Transverse colon (tissue), 4 donors: Measurements from ENCODE around the gene POLRMT. TPM values are rescaled to one million over a fixed set of nuclear protein-coding genes. Genes with fewer than 3 reads are reported as not detected.

Experiments
- DNase-seq: peaks from one replicate; pipeline ENCODE4 v3.0.0-alpha.2; 2019
- H3K27ac ChIP-seq, 4 donors: fragments of 200-600 bp; sonication (generic); 2 replicates each; pipeline ENCODE4 v1.5.1; 2016 to 2018; ENCODE audit warnings: inconsistent platforms in 4 of 4
- H3K27me3 ChIP-seq: fragments of 200-600 bp; sonication (generic); 2 replicates; pipeline ENCODE4 v1.5.1; 2017; ENCODE audit warnings: inconsistent platforms
- H3K36me3 ChIP-seq, 4 donors: fragments of 200-600 bp; sonication (generic); 2 replicates each; pipeline ENCODE4 v1.5.1; 2017 to 2019; ENCODE audit warnings: inconsistent platforms in 4 of 4
- H3K4me1 ChIP-seq, 4 donors: fragments of 200-600 bp; sonication (generic); 2 replicates each; pipeline ENCODE4 v1.5.1; 2017 to 2020; ENCODE audit warnings: inconsistent platforms in 4 of 4
- H3K4me3 ChIP-seq, 4 donors: fragments of 200-600 bp; sonication (generic); 1 replicate in 1 of 4; 2 replicates in 3 of 4; pipeline versions ENCODE4 v1.5.1 to v1.6.1; 2017 to 2019; ENCODE audit warnings: inconsistent platforms in 4 of 4
- H3K9me3 ChIP-seq, 2 donors: fragments of 200-600 bp; sonication (generic); 2 replicates each; pipeline ENCODE4 v1.5.1; 2017 to 2019; ENCODE audit warnings: inconsistent platforms in 2 of 2
- CTCF ChIP-seq, 5 experiments: fragments of 200-600 bp in 3 of 5; fragments of 450-650 bp in 2 of 5; sonication (generic) in 3 of 5; IDR thresholded peaks; 1 replicate in 2 of 5; 2 replicates in 3 of 5; pipeline ENCODE4 v1.5.1; 2016 to 2017; ENCODE audit warnings: antibody characterized with exemption in 5 of 5, inconsistent platforms in 3 of 5, mild to moderate bottlenecking in 2 of 5, moderate library complexity in 1 of 5
- EP300 ChIP-seq: sonication (generic); formaldehyde crosslinking; IDR thresholded peaks from one replicate; pipeline ENCODE4 v1.6.1; 2017; ENCODE audit warnings: antibody characterized with exemption, low read depth
- POLR2A ChIP-seq: fragments of 450-650 bp; IDR thresholded peaks from one replicate; pipeline ENCODE4 v1.6.1; 2016; ENCODE audit warnings: antibody characterized with exemption, mild to moderate bottlenecking, moderate library complexity
- POLR2AphosphoS5 ChIP-seq, 3 donors: sonication (generic); formaldehyde crosslinking; IDR thresholded peaks; one replicate each; pipeline ENCODE4 v1.6.1; 2016; ENCODE audit warnings: antibody characterized with exemption in 3 of 3
- WGBS, 2 donors: methylation state at CpG; one replicate each; pipeline ENCODE4 v1.1.5; 2018; ENCODE audit warnings: low coverage in 1 of 2; 5-methylcytosine and 5-hydroxymethylcytosine counted together
- in situ Hi-C, 4 donors: fragments of 200-750 bp; cut with MboI; loops; one replicate each; pipeline versions ENCODE4 v1.15.0 to v1.15.1; 2017; ENCODE audit warnings: low sequenced_read_pairs in 3 of 4, low pct_ligation_motif_present in 1 of 4, low pct_unique_long_range_greater_than_20kb in 1 of 4
- intact Hi-C: fragments of 100-400 bp; cut with DNase I; formaldehyde crosslinking; loops from one replicate; pipeline ENCODE4 v1.15.1; 2023; ENCODE audit warnings: low total_unique reads
- total RNA-seq, 4 donors: library from RNA; depleted of rRNA; stranded (reverse); fragments of >200 nt; gene quantifications; one replicate each; pipeline ENCODE4 v1.1.0, GENCODE V29; 2016

Gene POLRMT
- total RNA-seq, 4 donors from 2014 or later, result 45.9 to 114 (median 63.9) TPM

GRCh38 chr19:677201-677600 is 43.9 kb upstream of the POLRMT start:
- TF ChIP-seq POLR2AphosphoS5 (IDR thresholded peaks at IDR 0.05), result peak; percentile 39 to 68 (median 56)
- TF ChIP-seq CTCF (IDR thresholded peaks at IDR 0.05), result no peak
- H3K9me3 ChIP-seq, result no peaks in the 10 kb centered on the region
- in situ Hi-C loops (no loop called here), intact Hi-C loops (no loop called here)
- H3K4me1 ChIP-seq, result peaks cover 7 to 32% (median 28%) of the 10 kb centered on the region in 4 donors
- peak overlapping the region; percentile 71 to 99 (median 96) for H3K27ac ChIP-seq
- 3% methylated on average over 5 of the region's 15 CpGs; no CpG with 5 or more reads in 1 of the 2 donors for WGBS, 2 donors
- H3K36me3 ChIP-seq, result no peaks in the 10 kb centered on the region
- H3K4me3 ChIP-seq, result peak overlapping the region; percentile 26 to 49 (median 37)
- peaks cover 34% of the 10 kb centered on the region for H3K27me3 ChIP-seq
- DNase-seq, result peak; percentile 63

DNA sequence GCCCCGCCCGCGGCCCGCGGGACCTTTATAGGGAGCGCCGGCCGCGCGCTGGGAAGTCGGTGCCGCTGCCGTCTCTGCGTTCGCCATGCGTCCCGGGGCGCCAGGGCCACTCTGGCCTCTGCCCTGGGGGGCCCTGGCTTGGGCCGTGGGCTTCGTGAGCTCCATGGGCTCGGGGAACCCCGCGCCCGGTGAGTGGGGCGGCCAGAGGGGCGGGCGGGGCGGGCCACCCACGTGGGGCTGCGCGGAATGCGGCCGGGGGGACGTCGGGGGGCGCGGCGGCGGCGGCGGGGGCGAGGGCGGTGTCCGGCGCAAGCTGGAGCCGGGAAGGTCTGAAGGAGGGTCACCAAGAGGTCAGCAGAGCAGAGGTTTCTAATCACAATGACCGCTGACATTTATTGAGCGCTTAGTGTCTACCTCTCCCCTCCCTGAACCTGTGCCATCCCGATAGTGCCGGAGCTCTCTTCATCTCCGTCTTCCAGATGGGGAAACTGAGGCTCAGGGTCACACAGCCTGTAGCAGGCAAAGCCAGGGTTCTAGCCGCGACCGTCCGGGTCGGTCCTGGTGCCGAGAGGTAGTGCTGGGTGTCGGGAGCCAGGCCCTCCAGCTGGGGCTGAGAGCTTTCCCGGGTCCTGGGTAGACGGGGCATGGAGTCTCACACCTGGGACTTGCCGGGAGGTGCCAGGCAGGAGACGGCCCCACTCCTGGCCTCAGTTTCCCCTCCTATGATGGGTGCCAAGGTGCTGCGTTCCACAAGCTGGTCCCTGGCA is 43.2 kb upstream of the POLRMT start, which contains the start of gene FSTL3:
Gene FSTL3, plus strand, starts transcription at position 54 of the 767 bp plus-strand sequence. Its CDS starts 32 bp downstream, at position 86.
- DNase-seq, result no peak
- Histone ChIP-seq H3K36me3 (no peaks in the 10 kb centered on the region), H3K9me3 (no peaks in the 10 kb centered on the region), H3K27me3 (peaks cover 34% of the 10 kb centered on the region), H3K27ac (peak within 1 kb of the TSS; percentile 71 to 99 (median 96)), H3K4me1 (peaks cover 7 to 32% (median 28%) of the 10 kb centered on the region in 4 donors), H3K4me3 (peak within 1 kb of the TSS; percentile 26 to 49 (median 37))
- in situ Hi-C loops (no loop called here), intact Hi-C loops (no loop called here)
- 5% methylated on average over 42 of the region's 63 CpGs; no CpG with 5 or more reads in 1 of the 2 donors for WGBS, 2 donors
- TF ChIP-seq POLR2A (no peak), POLR2AphosphoS5 (IDR thresholded peaks at IDR 0.05) (peak; percentile 57 to 74 (median 58))

GRCh38 chr19:676007-676338 is 42.6 kb upstream of the POLRMT start:
- intact Hi-C loops (no loop called here), in situ Hi-C loops (no loop called here)
- H3K36me3 ChIP-seq, result no peaks in the 10 kb centered on the region
- peaks cover 7 to 32% (median 28%) of the 10 kb centered on the region in 4 donors for H3K4me1 ChIP-seq
- DNase-seq, result peak; percentile 48
- 8% methylated on average over 12 of the region's 31 CpGs; no CpG with 5 or more reads in 1 of the 2 donors for WGBS, 2 donors
- peaks cover 34% of the 10 kb centered on the region for H3K27me3 ChIP-seq
- TF ChIP-seq CTCF (IDR thresholded peaks at IDR 0.05) (no peak), POLR2A (no peak), EP300 (no peak), POLR2AphosphoS5 (IDR thresholded peaks at IDR 0.05) (no peak)
- H3K4me3 ChIP-seq, result peak overlapping the region in 3 of 4 donors; percentile 33 to 49 (median 41)
- H3K27ac ChIP-seq, result peak overlapping the region; percentile 71 to 99 (median 96)
- H3K9me3 ChIP-seq, result no peaks in the 10 kb centered on the region

DNA sequence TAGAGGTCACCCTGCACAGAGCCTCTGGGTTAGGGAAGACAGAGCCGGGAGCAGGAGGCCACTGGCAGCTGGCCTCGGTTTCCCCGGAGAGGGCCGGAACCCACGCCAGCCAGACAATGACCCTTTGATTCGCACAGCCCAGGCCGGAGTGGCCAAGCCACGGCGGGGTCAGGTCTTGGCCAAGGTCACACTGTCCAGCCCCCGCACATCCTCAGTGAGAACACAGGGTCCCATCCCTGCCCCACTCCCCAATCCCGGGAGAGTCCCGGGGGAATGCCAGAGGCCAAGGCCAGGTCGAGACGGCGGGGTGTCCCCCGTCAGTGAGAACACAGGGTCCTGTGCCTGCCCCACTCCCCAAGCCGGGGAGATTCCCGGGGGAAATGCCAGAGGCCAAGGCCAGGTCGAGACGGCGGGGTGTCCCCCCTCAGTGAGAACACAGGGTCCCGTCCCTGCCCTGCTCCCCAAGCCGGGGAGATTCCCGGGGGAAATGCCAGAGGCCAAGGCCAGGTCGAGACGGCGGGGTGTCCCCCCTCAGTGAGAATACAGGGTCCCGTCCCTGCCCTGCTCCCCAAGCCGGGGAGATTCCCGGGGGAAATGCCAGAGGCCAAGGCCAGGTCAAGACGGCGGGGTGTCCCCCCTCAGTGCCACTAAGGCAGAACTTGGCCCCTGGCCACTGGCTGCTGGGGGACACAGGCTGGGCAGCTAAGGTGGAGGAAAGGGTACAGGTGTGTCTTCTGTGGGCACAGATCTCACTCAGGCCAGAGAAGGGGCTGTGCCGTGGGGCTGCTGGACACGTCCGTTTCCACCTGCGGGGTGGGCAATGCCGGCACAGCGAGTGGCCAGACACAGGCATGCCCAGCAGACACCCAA is 41.2 kb upstream of the POLRMT start:
- in situ Hi-C loops, result no loop called here
- H3K27ac ChIP-seq, result peak overlapping the region in 2 of 4 donors; percentile 94 to 97

More for the DNA sequence above, 41.2 kb upstream of the POLRMT start:
- Histone ChIP-seq H3K9me3 (no peaks in the 10 kb centered on the region), H3K36me3 (no peaks in the 10 kb centered on the region), H3K4me3 (no peak overlapping the region), H3K27me3 (peaks cover 34% of the 10 kb centered on the region), H3K4me1 (peaks cover 7 to 30% (median 25%) of the 10 kb centered on the region in 4 donors)
- intact Hi-C loops, result no loop called here
- 40 to 57% methylated on average over 5 to 35 of the region's 38 CpGs for WGBS, 2 donors
- DNase-seq, result no peak
- TF ChIP-seq EP300 (no peak), POLR2AphosphoS5 (IDR thresholded peaks at IDR 0.05) (no peak), POLR2A (no peak), CTCF (IDR thresholded peaks at IDR 0.05) (no peak)
